Dermis microvascular lymphatic vessel endothelial cell (primary cell): Measurements from ENCODE around the gene EPHB1. TPM values are rescaled to one million over a fixed set of nuclear protein-coding genes. Genes with fewer than 3 reads are reported as not detected.

Experiments
- DNase-seq, 2 donors: peaks; one replicate each; pipeline versions ENCODE4 v3.0.0 to v3.0.0-alpha.2; 2010; ENCODE audit warnings: low read depth in 2 of 2
- total RNA-seq: library from RNA; depleted of rRNA; stranded (reverse); fragments of >200 nt; gene quantifications from 2 replicates; pipeline ENCODE4 v1.2.1, GENCODE V29; 2014

The EPHB1 gene
- total RNA-seq, 1 donor from 2014 or later, result 1.4 TPM

DNA sequence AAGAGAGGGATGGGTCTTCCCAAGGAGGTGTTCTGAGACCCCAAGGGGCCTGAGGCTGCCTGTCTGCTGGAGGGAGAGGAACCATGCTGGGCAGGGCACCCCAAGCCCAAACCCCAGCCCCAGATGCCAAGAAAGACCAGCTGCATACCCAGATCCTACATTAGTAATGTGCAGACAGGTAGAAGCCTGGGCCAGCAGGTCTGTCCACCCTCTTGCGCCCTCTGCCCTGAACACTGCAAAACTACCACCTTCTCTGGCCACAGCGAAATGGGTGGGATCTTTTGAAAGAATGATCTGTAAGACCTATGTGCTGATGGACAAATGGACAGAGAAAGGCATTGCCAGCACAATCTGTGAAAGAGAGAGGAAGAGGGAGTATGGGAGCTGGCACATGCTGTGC lies 283.2 kb downstream of the EPHB1 start:
- DNase-seq, result no peak

GRCh38 chr3:135079095-135079494 lies 284.0 kb downstream of the EPHB1 start:
- no peak for DNase-seq

DNA sequence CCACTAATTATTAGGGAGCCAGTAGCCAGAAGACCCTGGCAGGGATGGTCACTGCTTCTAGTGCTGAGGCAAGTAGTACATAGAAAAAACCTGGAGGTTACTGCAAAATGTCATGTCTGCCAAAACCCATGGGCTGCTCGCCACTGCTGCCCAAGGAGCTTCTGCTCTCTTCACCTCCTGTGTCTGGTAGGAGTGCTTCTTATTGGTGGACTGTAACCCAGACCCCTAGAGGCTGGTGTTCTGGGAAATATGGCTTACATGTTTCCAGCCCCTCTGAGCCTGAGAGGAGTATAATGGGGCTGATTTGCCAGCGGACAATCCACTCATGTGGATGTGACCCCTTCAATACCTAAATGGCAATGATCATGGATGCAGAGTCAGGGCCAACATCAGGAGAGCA lies 286.4 kb downstream of the EPHB1 start:
- no peak for DNase-seq

DNA sequence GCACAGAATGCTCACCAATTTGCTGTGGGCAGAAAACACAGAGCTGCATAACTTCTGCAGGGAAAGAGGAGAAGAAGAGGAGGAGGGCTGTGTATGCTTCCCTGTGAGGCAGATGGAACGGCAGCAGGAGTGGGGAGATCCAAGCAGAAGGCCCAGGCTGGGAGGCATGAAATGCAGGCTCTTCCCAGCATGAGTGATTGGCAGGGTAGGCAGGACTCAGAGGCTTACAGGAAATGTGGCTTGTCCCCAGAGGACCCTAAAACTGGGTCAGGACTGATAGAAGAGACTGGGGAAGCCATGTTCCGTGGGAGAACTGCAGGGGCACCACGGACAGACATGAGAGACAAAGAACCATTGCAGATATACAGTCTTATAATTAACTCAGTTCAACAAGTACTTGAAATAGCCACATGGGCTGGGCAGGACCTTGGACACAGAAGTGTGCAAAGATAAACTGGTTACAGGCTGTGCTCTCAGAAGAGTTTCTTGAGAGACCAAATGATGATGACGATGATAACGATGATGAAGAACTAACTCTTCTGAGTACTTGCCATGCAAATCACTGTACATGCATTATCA lies 286.9 kb downstream of the EPHB1 start:
- no peak for DNase-seq

DNA sequence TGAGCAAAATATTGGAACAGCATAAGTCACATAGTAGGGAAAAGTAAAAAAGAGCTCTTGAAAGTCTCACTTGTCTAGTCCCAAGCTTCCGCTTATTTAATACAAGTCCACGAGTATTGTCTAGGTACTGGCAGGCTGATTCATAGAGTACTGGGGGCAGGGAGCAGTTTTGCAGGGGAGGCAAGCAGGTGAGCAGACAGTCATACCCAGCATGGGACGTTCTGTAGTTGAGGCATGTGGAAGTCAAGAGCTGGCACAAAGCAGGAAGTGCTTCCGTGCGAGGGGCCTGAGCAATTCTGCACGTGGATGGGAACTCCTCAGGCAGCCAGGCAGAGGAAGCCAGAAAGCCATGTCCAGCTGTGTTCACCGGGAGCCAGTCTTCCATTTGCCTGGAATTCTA lies 287.6 kb downstream of the EPHB1 start:
- no peak for DNase-seq

- no peak for DNase-seq
Measured at GRCh38 chr3:135083179-135083578, 288.1 kb downstream of the EPHB1 start.

GRCh38 chr3:135083756-135084155 lies 288.7 kb downstream of the EPHB1 start:
- no peak for DNase-seq

DNA sequence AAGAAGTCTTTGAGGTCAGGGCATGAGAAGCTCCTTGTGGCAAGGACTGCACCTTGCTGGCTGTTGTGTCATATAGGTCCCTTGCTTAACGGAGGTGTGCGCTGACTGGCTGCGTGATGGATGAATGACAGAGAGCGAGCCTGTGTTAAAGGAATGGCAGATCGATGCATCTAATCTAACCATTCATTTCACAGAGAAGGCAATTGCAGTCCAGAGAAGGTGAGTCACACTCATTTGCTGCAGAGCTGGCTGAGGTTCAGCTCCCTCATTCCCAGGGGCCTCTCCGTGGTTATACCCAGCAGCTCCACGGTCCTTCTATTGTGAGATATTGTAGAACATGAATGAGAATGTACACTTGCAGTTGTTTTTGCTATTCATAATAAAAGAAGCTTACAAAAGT lies 289.3 kb downstream of the EPHB1 start:
- no peak for DNase-seq

GRCh38 chr3:135084976-135085375 lies 289.9 kb downstream of the EPHB1 start:
- DNase-seq, result no peak

DNA sequence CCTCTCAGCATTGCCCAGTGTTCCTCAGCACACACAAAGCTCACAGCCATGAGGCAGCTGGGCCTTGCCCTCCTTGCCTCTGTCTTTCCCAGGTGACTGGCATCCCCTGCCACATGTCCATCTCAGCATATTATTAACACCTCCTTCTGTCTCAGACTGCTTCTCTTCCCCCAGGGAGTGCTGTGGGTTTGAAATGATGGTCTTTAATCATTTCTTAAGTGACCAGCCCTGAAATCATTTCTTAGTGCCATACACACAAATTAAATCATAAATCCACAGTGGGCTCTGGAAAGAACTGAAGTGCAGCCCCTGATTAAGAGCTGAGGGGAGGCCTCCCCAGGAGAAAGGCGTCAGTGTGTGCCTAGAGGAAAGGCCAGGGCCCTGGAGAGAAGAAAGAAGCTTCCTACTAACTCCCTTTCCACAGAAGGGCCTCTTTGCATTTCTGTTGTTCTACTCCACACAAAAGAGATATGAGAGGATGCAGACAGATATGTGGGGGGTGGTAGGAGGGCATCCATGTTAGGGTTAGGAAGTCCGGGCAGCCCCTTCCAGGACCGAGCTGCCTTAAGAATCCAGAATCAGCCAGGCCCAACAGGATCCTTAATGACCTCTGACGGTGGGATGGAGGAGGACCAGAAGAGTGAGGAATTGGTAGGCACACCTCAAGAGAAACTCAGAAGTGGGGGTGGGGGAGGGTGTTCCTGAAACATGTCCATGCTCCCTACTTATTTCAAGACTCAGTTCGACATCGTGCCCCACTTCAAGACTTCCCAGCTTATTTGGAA lies 290.8 kb downstream of the EPHB1 start:
- DNase-seq, result no peak

GRCh38 chr3:135087782-135088181 lies 292.7 kb downstream of the EPHB1 start:
- no peak for DNase-seq

GRCh38 chr3:135089451-135089850 lies 294.4 kb downstream of the EPHB1 start:
- DNase-seq, result no peak

DNA sequence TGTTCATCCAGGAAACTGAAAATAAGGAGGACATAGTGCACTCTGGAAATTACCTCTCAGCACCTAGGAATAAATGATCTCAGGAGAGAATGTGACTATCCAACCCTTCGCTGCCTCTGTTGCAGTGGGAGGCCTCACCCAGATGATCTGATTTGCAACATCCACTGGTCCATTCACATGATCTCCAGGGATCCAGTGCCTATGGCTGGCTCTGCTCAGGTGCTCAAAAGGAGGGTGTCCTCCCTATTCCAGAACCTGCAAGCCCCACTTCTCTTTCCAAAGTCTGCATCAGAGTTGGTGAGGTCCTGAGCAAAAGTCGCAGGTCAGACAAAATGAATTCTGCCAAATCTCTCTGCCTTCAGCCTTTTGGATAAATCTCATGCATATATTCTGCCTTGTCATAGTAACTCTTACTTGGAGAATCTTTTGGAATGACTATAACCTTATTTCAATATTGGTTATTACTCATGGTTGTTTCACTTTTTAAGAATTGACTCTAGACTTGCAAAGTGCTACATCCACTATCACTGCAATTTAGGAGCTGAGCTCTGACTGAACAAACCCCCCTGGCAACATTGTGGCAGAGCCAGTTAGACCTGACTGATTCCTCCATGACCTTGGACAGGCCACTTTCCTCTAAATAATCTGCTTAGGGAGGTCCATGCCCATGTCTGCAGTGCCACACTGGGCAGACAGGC lies 295.1 kb downstream of the EPHB1 start:
- no peak for DNase-seq

GRCh38 chr3:135091946-135092345 lies 296.9 kb downstream of the EPHB1 start:
- DNase-seq, result no peak

DNA sequence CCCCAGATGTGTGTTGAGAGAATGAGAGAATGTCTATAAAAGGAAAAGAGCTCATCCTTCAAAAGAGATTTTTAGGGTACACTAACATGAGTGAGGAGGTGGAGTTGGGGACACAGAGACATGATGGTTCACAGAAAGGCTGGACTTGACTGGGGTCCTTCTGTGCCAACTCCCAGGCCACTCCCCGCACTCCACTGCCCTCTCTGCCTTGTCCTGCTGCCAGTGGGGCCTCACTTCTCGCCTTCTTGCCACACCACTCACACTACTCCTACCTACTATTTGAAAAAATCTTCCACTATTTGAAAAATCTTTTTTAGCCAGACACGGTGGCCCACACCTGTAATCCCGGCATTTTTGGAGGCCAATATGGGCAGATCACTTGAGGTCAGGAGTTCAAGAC lies 298.1 kb downstream of the EPHB1 start:
- DNase-seq, result no peak

DNA sequence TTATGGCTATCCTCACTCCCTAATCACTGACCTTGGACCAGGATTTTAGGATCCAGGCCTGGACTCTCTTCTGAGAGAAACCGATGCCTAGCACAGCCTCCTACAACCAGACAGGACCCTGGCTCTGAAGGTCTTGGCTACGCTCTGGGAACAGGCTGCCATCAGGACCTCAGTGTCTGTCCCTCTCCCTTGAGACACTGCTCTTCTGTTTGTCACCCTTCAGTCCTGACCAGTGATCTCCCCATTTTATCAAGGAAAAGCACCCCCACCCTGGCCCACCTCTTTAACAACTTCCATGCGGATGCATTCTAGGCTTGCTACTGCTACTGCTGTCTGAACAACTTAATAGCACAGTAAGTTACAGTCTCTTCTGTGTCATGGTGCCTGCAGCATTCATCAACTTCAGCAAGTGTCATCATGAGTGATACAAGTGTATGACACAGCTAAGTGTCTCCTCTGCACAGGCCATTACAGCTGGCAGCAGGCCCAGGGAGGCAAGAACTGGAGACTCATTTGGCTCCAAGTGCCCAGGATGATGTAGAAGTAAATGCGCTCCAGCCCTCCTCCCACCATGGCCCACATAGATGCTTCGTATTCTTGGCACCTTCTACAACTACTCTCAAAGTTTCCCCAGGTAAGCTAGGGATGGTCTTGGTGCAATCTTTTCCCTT lies 302.4 kb downstream of the EPHB1 start:
- DNase-seq, result no peak

DNA sequence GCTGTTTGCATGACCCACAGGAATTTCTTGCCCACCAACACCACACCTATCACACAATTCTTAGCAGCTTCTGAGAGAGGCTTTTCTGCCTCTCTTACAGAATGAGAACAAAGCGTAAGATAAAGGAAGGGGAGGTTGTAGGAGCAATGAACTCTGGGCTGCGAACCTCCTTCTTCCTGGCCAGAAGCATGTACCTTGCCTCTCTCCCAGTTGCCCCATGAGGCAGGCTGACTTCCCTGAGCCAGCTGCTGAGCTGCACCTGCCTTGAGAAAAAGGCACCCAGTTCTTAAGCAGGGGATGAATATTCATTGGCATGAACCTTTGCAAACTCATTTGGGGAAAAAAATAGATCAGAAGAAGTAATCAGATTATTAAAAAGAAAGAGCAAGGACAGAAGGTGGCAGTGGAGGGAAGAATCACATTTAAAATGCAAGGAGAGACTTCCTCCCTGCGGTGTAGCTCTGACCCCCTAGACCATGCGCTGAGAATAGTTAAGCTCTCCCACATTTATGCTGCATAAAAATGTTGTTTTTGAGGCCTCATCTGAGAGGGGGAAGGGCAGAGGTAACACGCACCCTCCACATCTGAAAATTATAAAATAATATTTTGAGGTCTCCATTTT lies 304.8 kb downstream of the EPHB1 start:
- no peak for DNase-seq

DNA sequence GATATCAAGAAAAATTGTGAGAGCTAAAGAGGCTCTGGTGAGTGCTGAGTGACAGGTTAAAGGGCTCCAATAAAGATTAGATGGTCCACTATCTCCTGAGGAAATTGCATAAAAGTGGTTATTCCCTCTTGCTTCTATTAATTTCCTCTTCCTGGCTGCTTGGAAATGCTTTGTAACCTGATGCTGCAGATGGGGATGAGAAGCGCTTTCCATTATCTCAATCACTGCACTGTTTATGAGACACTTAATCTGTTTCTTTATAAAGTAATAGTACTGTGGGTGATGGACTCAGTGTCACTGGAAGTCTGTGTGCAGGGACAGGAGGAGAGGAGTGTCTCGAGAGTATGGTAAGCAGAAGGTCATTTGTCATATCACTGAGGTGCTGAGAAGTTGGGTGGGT lies 305.3 kb downstream of the EPHB1 start:
- DNase-seq, result no peak

- DNase-seq, result no peak
Measured at GRCh38 chr3:135103917-135104316, 308.9 kb downstream of the EPHB1 start.

DNA sequence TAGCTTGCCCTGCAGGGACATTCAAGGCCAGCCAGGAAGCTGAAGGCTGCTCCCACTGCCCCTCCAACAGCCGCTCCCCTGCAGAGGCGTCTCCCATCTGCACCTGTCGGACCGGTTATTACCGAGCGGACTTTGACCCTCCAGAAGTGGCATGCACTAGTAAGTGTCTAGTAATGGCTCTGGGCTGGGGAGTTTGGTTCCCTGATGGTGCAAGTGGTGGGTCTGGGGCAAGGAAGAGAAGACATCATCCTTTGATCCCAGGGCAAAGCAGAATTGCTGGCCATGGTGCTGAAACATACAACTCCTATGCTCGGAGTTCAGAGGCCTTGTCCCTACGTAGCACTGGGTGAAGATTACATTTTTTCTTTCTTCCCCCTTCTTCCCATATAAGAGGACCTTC lies 311.4 kb downstream of the EPHB1 start:
- DNase-seq, result peak in 1 of 2 donors; percentile 6

- DNase-seq, result no peak
Measured at GRCh38 chr3:135107043-135107442, 312.0 kb downstream of the EPHB1 start.

GRCh38 chr3:135109681-135110080 lies 314.6 kb downstream of the EPHB1 start:
- DNase-seq, result no peak
